ENCODE results near the gene PCDH12.
"Not testable (repeated sequence)": the region's sequence is repeated elsewhere in the genome, so short reads cannot be mapped to it uniquely, and the experiment has no call there.

PCDH12 gene

DNA sequence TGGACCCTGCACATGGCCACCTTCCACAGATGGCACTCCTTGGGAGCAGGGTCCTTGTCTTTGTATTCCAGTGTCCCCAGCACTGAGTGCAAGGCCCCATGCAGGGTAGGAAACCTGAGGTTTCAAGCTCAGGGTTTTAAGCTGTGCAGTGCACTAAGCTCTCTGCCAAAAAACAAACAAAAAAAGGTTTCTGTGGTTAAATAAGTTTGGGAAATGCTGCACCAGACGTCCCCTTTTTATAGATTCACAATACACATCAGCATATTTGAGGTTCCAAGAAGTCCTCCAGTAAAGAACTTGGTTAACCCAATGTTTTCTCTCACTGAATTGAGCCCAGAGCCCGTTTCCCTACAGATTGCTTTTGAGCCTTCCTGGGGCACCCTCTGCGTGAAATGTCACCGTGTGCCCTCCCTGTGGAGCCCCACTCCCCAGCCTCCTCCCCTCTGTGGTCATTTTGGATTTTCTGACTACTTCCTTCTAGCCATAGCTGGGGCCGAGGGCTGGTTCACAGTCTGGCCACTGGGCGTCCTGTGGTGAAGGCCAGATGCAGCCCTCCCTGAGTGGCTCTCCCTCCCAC is 17.2 kb downstream of the PCDH12 start:
- DNase-seq (ENCODE audit: low spot score) = peak; percentile 53

DNA sequence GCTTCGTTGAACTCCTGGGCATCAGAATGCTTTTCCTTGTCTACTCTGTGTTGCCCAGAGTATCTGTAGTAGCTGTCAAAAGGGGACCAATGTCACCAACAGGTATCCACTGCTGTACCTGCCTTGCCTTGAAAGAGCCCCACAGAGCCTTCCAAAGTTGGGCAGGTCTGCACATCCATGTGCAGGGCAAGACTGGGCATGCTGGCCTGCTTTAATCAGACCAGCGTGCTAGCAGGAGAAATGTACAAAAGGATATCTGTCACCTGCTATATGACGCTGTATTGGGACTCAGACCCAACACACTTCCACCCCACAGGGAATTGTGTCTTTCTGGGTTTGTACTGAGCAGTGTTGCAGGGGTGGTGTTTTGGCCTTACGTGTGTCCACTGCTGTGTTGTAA is 22.5 kb downstream of the PCDH12 start:
- no peak for DNase-seq (ENCODE audit: low spot score)

DNA sequence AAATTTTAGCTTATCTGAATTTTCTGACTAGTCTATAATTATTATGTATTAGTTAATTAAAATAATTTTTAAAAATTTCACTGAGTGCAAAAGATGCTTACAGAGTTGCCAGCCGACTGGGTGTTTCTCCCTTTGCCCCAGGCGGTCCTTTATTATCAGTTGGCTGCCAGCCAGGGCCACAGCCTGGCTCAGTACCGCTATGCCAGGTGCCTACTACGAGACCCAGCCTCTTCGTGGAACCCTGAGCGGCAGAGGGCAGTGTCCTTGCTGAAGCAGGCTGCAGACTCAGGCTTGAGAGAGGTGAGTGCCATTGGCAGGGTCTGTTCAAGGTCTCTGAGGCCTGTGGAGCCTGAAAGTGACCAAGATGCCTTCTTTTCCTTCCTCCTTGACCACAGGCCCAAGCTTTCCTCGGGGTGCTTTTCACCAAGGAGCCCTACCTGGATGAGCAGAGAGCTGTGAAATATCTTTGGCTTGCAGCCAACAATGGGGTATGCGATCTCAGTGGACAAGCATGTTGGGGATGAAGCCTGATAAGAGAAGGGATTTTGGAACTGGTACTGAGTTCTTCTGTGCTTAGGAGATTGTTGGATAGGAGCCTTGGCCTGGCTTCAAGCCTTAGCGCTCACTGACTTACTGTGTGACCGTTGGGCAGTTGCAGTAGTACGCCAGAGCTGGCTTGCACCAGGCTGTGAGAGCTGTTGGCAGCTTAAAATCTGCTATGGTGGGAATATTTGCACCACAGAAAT is 23.7 kb downstream of the PCDH12 start:
- DNase-seq (ENCODE audit: low spot score) = no peak

DNA sequence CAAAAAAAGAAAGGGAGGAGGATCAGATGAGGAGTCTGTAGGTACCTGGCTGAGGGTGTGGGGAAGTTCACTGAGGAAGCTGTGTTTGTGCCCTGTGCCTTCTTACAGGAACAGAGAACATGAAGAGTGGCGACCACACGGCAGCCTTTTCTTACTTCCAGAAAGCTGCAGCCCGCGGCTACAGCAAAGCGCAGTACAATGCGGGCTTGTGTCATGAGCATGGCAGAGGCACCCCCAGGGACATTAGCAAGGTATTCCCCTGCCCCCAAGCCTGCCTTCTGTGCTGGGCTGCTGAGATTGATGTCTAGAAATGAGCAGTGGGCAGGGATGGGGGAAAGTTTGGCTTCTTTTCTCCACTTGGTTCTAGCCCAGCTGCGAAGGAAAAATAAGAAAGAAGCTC is 24.9 kb downstream of the PCDH12 start:
- no peak for DNase-seq (ENCODE audit: low spot score)

DNA sequence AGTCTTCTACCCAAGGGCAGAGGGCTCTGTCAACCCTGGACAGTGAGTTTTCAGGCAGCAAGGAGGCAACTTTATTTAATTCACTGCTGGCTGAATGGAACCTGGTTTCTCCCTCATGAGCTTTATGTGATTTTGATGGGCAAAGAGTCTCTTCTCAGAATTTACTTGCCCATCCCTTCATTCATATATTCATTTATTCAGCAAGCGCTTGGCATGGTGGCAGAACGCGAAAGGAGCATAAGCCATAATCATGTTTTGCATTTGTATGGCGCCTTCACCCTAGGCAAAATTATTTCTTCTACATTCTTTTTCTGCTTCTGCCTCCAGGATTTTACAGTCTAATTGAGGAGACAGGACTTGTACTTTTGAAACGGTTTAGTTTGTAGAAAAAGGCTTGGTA is 26.3 kb downstream of the PCDH12 start:
- DNase-seq (ENCODE audit: low spot score) = no peak

DNA sequence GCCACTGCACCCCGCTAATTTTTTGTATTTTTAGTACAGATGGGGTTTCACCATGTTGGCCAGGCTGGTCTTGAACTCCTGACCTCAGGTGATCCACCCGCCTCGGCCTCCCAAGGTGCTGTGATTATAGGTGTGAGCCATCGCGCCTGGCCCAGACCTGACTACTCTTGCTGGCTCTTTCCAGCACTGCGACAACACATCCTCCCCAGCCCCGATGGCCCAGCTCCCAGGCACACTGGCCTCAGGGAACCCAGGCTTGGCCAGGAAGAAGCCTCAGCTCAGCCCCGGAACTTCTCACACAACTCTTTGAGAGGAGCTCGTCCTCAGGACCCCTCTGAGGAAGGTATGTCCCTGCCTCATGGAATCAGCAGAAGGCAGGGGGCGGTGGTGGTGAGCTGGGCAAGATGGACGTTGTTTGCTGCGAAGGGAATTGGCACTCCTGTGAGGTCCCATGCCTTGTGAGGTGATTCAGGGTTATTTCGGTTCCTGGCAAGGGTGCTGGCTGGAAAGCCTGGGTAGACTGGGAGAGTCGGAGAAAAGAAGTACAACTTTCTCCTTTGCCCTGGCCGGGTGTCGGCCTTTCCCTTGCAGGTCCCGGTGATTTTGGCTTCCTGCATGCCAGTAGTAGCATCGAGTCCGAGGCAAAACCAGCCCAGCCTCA is 28.5 kb downstream of the PCDH12 start:
- DNase-seq (ENCODE audit: low spot score) = no peak

DNA sequence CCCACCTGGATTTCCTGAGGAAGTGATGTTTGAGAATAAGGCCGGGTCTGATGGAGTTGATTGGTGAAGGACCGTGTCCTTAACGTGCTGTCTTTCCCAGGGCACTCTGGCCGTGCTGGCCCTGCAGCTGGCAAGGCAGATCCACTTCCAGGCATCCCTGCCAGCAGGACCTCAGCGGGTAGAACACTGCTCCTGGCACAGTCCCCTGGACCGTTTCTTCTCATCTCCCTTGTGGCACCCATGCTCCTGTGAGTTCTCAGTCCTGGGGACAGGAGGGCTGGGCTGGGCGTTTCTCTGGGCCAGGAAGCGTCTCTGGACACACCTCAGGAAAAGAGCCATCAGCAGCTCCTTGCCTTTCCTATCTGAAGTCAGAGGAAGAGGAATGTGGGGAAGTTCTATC is 30.0 kb downstream of the PCDH12 start:
- no peak for DNase-seq (ENCODE audit: low spot score)

DNA sequence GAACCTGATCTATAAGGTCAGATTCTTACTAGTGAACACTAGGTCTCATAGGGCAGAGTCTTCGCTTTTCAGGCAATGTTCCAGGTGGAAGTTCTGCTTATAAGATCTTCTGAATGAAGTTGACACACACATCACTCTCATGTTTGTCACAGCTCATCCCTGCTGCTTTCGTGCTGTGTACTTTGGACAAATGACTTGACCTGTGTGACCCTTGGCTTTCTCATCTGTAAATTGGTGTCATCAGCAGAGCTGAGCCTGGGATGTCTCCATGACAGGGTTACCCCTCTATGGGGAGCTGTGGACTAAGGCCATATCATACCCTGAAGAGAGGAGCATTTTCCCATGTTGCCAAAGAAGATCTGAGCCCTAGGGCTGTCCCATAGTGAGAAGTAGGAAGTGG is 31.6 kb downstream of the PCDH12 start:
- DNase-seq (ENCODE audit: low spot score) = no peak

DNA sequence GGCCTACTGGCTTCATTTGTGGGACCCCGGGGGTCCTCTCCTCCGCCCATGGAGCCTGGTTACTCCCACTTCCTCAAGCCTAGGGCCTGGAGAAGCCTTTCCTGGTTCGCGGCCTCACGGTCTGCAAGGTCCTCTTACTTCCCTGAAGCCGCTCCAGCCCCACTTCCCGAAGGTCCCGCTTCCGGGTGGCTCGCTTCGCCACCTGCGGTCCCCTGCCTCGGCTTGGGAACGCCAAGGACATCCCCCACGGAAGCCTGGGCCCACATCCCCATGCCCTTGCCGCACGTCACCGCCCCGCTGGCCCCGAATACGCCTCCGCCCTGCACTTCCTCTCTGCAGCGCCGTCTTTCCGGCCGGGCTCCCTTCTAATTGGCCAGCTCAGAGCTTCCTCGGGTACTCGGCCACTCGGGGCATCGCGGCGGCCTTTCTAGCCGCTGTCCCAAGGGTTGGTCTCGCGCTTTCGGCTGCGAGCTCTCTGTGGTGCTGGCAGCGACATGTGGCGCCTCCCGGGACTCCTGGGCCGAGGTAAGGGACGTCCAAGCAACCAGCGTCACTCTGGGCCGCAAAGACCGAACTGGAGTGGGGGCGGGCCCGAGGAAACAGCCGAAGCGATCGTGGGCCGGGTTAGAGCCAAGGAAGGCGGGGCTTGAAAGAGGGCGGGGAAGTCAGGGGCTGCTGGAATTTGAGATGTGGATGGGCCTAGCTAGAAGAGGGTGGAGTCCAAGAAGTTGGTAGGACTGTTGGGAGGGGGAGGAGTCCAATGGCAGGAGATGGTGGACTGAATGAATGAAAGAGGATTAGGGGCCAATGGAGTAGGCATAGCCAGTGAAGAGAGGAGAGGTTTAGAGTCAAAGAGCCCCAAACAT is 34.3 kb downstream of the PCDH12 start, which contains the start of gene DELE1:
Gene DELE1 (plus strand): TSS at position 424 of the 866 bp plus-strand sequence. CDS start 71 bp downstream, at position 495.
- peak; percentile 96 for DNase-seq (ENCODE audit: low spot score)

DNA sequence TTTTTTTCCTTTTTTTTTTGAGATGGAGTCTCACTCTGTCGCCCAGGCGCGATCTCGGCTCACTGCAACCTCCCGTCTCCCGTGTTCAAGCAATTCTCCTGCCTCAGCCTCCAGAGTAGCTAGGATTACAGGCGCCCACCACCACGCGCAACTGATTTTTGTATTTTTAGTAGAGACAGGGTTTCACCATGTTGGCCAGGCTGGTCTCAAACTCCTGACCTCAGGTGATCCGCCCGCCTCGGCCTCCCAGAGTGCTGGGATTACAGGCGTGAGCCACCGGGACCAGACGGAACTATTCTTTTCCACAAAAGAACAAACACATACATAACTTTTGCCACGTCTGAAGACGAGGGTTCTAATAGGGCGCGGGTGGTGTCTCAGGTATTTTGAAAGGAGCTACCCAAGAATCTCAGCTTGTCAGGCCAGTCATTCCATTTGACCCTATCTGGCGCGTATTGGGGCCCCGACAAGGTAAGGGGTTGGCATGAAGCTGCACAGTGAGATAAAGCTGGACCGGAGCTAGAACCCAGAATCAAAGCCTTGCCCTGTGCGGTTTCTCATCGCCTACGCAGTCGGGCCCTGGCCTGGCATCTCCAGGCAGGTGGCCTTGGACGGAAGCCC is 35.1 kb downstream of the PCDH12 start:
- not testable (repeated sequence) for DNase-seq (ENCODE audit: low spot score)

DNA sequence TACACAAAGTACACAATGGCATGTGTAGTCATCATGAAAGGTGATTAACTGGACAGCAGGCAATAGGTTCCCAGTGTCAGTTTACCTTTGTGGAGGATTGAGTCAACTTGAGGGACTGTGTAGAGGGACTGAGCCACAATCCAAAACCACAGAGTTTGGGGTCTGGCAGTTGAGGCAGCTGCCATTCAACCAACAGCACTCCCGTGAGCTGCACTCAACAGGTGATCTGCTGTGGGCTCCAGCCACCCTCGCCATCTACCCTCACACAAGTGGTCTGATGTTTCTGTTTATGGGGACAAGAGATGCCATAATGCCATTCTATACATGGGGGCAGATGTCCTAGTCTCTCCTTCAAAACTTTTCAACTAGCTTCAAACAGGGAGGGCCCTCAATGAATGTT is 37.2 kb downstream of the PCDH12 start:
- DNase-seq (ENCODE audit: low spot score) = no peak

DNA sequence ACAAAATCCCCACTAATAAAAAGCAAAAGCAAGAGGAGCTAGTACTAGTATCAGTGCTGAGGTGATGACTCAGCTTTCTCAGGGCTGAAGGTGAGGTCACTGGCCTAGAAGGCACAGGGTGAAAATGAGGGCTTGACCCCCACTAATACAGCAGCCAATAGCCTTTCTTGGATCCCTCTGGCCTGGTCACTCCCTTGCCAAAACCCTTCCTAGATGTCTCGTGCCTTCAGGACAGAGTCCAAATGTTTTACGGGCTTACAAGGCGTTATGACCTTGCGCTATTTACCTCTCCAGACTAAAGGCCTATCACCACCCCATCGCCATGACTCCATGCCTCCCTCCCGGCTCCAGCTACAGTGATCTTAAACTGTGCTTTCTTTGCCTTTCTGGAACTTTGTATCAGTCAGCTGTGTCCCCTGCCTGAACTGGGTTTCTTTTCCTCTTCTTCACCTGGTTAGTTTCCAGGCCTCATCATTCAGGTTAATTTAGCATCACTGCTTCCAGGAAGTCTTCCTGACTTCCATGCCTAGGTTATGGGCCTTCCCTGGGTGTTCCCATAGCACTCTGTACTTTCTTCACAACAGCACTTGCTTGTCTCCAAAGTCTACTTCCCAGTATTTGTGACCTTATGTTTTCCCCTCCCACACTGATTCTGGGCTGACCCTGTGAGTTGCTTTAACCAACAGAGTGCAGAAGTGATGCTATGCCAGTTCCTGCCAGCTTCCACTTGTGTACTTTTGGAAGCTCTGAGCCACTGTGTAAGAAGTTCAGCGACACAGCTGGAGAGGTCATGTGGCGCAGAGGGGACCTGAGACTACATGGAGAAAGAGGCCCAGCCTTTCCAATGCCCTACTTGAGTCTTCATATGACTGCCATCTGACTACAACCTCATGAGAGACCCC is 38.5 kb downstream of the PCDH12 start:
- no peak for DNase-seq (ENCODE audit: low spot score)

DNA sequence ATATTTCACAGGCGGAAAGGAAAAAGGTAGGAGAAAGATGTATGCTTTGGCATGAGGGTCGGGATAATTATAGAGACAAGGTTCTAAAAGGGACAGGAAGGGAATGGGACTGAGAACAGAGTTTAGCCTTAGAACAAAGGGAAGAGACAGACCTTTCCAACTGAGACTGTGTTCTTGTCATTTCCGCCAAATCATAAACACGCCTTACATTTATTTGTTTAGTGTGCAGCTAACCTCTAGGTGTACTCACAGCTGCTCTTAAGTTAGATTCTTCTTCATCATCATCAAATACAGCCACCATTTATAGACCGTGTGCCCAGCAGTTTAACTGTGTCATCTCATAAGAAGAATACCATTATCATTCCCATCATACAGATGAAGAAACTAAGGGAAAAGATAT is 40.2 kb downstream of the PCDH12 start:
- no peak for DNase-seq (ENCODE audit: low spot score)

DNA sequence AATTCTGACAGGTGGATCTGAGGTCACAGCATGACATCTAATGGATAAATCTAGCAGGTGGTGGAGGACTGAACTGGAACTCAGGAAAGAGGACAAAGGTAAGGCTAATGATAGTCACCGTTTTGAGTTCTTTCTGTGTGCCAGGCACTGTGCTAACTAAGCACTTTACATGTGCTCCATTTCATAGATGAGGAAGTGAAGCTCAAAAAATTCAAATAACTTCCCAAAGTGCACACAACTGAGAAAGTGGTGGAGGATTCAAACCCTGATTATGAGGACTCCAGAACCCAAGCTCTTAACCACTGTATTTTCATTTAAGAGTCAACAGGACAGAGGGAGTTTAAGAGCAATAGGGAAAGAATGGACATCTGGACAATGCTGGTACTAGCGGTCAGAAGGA is 41.5 kb downstream of the PCDH12 start:
- DNase-seq (ENCODE audit: low spot score) = no peak

DNA sequence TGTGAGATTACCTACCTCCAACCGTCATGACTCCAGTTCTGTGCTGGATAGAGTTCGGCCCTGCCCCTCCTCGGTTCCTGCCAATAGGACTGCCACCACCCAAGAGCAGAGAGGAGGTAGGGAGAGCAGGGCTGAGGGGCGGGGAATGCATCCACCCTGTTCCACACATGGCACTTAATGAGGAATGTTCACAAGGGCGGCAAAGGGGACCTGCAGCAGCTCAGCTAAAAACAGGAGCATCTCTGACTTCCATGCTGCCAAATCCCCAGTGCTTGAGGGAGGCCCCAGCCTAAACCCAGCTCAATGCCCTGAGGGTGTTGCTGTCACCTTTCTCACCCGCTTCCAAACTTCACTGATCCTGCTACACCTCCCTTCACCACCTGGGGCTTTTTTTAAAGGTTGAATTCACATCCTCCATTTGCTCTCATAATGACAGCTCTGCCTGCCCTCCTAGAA is 42.1 kb downstream of the PCDH12 start:
- no peak for DNase-seq (ENCODE audit: low spot score)

DNA sequence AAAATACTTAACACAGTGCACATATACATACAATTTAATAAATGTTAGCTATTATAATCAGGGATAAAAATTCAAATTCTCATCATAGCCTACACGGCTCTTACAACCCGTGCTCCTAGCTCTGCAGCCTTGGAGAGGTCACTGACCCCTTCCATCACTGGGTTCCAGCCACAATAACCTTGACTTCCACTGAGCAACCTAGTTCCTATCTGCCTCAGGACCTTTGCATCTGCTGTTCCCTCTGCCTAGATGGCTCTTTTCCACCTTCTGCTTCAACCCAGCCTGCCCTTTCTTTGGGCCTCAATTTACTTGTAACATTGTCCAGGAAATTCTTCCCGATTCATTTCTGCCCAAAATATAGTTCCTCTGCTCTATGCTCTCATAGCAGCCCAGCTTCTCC is 43.2 kb downstream of the PCDH12 start:
- no peak for DNase-seq (ENCODE audit: low spot score)

DNA sequence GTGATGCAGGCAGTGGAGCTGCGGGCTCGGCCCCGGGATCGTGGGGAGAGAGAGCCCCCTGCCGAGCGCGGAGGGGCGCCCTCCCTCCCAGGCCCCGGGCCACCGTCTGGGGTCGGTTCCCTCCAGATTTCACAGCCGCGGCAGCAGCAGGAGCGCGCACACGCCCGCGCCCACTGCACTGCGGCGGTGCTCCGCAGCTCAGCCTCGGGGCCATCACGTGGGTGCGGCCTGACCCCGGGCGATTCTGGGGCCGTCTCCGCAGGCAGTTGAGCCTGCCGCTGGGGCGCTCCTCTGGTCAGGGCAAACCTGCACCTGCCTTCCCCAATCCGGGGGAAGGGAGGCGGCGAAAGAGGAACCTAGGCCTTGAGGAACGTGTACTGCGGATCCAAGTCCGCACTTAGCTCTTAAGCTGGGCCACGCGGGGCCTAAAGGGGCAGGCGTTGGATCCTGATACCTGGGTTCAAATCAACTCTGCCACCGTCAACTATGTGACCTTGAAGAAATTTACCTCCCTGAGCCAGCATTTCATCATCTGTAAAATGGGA is 43.7 kb downstream of the PCDH12 start:
- DNase-seq (ENCODE audit: low spot score) = peak; percentile 40

DNA sequence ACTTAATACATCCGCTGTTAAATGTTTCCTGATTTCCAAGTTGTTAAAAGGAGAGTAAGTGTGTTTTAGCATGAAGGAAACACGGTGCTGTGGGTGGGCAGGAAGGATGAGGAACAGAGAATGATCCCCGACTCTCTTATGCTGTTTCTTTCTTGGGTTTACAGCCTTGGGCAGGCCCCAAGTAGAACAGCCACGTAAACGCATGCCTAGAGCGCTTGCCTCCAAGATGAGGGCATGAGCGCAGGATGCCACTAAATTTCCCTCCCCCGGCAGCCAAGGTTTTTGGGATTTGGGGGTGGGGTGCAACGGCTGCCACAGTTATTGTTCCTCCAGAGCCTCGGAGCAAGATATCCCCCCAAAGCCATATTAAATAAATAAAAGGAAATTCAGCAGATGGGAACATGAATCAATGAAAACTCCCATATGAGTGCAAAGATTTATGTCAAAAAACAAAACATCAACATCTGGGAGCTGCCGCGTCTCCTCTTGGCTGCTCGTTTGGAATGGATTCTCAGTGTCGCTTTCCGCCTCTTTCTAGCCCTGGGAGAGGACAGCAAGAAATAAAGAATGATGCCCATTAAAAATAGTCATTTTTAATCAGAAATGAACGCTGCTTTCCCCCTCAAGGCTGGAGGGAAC is 44.3 kb downstream of the PCDH12 start:
- DNase-seq (ENCODE audit: low spot score) = no peak

DNA sequence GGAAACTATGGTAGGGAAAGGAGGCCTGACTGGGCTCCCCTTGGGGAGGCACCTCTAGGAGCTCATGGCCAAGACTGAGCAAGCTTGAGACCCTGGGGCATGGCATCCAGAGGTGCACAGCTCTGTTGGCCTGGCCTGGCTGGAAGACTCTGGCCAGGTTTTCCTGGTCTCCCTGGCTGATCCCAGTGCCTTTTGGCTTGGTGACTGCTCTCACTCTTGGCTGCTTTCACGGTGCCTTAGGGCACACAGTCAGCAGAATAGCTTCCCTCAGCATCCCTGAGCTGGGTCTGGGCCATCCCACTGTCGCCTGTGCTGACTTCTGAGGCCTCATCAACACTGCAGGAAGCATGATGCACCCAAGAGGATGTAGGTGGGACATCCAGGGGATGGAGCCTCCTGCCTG is 47.7 kb downstream of the PCDH12 start:
- DNase-seq (ENCODE audit: low spot score) = no peak

DNA sequence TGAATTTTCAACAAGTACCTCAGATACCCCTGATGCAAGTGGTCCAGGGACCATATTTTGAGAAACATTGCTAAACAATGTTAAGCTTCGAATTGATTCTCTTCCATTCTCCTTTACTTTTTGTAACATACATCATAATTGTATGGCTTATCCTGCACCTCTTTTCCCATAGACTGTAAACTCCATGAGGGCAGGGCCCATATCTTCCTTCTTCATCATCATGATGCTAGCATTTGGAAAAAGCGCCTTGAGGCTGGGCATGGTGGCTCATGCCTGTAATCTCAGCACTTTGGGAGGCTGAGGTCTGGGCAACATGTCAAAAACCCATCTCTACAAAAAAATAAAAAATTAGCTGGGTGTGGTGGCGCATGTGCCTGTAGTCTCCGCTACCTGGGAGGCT is 48.8 kb downstream of the PCDH12 start:
- DNase-seq (ENCODE audit: low spot score) = no peak
